ENCODE data around the gene LTF.

The LTF gene

DNA sequence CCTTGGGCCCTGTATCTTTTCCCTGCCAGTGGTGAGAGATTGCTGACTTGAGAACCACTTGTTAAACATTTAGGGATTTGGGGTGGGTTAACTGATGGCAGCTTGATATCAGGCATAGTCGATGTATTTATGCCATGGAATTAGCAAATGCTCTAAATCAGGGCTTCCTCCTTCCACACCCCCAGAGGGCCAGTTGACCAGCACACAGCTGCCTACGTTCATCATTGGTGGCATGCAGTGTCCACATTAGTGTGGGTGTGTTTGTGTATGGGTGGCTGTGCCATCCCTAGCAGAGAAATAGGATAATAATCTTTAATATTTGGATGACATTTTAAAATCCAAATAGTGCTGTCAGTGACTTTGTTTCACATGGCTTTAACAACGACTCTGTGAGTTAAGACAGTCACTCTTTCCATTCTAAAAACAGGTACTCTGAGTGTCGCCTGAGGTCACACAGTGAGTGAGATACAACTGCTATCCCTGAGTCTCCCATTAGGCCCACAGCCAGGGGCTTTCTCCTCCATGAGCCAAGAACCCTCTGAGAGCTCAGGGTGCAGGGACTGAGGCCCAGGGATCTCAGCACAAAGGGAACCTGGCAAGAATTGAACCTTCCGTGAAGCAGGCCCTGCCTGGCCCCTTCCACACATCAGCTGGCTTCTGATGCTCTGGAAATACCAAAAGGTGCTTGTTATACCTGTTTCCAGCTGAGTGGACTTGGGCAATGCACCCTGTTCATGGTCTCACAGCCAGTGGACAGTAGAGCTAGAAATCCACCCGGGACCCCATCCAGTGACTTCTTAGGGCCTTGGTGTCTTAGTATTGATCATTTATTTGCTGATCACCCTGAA lies 4.3 kb upstream of the LTF start:
- DNase-seq: no peak

DNA sequence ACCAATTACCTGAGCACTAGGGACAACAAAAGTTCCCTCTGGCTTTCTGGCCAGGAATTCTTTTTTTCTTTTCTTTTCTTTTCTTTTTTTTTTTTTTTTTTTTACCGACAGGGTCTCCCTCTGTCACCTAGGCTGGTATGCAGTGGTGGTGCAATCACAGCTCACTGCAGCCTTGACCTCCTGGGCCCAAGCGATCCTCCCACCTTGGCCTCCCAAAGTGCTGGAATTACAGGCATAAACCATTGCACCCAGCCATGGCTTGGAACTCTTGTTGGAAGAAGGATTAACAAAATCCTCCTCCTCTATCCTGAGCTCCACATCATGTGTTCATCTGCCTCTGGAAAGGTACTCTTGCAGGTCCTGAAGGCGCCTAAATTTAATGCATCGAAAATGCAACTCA lies 2.9 kb upstream of the LTF start:
- DNase-seq: no peak

DNA sequence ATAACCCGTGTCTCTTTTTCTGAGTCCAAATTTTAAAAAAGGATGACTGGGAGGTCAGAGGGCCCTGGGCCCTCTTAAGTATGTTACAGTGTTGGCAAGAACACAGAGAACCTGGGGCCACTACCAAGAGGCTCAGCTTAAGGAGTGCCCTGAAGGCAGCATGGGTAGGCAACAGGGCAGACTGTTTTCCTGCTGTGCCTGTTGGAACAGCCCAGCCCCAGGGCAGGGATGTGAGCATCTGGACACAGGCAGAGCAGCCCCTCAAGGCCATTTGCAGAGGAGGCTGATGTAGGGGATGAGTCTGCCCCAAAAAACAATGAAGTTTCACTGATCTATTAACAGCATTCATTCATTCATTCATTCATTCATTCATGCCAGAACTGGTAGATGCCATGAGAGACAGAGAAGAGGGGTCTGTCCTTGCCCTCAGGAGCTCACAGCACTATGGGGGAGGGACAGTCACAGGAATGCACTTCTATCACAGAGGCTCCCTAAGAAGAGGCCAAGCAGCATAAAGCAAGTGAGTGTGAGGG lies 2.2 kb upstream of the LTF start:
- no peak for DNase-seq

DNA sequence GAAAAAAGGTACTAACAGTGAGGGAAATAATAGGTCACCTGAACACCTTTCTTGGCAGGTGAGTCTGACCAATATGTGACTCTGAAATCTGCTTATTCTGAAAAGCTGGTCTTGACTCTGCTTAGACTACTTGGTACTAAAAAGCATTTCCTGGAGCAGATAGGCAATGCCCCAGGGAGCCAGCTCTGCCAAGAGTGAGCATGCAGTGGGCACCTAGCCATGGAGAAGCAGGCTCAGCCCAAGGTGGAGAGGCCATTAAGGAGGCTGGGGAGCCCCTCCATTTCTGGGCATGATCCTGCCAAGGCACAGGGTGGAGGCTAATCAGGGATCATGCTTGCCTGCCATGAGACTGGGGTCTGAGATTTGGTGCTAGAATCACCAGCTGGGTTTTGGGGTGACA lies 1.6 kb upstream of the LTF start:
- DNase-seq: no peak

DNA sequence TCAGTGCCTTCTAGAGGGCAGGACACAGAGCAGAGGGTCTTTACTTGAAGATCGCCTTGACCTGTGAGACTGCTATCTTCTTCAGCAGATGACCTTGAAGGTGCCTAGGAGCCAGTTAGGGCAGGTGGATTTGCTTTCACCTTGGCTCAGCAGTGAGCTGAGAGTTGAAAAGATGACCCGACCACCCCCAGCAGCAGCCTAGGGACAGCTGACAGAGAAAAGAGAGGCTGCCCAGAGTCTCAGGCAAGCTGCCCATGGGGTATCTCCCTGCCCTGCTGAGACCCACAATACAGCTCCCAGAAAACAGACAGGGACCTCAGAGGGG lies 453 bp upstream of the LTF start:
- DNase-seq: no peak

DNA sequence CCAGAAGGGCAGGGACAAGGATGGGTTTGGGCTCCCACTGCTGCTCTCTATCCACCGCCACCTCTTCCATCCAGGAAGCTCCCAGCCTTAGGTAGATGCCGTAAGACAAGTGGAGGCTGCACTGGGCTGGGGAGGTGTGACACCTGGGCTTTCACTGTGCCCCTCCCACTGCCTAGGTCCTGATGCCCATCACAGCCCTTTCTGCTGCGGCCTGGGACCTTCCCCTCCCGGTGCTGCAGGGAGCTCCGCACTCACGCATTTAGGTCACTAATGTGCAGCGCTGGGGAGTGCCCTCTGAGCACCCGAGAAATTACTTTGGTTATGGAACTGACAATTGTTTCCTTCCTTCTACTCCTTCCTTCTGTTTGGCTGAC lies 850 bp downstream of the LTF start:
- no peak for DNase-seq

DNA sequence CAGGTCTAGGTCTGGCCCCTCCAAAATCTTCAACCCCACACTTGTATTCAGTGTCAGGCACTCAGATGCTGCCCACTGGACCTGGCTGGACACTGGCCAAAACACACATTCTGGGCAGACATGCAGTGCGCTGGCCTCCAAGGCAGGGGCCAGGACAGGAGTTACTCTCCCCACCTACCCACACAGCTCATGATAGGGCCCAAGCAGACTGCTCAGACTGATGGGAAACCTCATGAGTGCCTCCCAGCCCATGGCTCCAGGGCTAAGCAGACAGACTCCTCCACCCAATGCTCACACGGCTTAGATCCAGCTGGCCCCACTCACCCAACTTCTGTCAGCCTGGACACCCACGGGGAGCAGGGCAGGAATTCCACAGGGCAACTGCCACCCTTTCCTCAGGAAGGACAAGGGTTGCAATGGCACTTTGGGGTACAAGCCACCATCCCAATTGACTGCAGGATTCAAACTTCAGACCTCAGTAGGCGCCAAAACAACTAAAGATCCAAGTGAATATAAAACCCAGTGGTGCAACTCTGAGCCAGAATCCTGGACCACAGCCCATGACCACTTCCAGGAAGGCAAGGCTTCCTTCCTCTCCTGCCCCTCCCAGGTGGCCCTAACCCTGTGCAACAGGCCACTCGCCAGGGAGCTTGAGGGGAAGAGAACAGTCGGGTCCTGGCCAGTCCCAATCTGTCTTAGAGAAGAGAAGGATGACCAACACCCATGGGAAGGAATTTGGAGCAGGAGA lies 1.4 kb downstream of the LTF start:
- DNase-seq: no peak

DNA sequence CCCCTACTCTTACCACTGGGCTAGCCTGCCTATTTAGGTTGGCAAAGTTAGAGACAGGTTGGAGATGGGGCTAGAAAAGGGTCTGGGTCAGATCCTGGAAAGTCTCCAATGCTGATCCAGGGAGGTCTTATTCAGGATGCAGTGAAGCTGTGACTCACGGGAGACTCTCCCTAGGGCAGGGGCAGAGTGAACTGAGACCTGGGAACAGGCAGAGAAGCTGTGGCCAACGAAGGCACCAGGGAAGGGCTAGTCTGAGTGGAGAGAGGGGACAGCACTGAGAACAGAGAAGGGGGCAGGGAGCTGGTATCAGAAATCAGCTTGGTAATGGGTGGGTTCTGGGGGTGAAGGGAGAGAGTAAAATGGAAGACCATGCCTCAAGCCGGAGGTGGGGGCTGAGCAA lies 2.2 kb downstream of the LTF start:
- no peak for DNase-seq

DNA sequence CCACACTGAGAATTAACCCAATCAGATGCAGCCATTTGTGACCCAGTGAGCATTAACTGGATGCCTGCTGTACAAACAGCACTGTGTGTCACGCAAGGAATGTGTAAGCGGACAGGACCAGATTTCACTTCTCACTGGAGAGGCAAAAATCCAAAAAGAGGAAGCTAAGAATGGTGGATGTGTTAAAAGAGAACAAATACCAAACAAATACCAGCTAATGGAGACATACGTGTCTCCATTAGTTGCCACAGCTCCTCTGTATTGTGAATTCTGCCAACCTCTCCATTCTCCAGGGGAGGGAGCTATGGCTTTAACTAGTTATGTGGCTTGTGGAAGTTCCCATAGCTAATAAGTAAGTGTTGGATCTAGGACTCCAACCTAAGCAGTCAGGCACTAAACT lies 2.6 kb downstream of the LTF start:
- no peak for DNase-seq

- no peak for DNase-seq
Observed at GRCh38 chr3:46460051-46460450, 4.7 kb downstream of the LTF start.

- DNase-seq: no peak
Observed at GRCh38 chr3:46456118-46456517, 8.6 kb downstream of the LTF start.

DNA sequence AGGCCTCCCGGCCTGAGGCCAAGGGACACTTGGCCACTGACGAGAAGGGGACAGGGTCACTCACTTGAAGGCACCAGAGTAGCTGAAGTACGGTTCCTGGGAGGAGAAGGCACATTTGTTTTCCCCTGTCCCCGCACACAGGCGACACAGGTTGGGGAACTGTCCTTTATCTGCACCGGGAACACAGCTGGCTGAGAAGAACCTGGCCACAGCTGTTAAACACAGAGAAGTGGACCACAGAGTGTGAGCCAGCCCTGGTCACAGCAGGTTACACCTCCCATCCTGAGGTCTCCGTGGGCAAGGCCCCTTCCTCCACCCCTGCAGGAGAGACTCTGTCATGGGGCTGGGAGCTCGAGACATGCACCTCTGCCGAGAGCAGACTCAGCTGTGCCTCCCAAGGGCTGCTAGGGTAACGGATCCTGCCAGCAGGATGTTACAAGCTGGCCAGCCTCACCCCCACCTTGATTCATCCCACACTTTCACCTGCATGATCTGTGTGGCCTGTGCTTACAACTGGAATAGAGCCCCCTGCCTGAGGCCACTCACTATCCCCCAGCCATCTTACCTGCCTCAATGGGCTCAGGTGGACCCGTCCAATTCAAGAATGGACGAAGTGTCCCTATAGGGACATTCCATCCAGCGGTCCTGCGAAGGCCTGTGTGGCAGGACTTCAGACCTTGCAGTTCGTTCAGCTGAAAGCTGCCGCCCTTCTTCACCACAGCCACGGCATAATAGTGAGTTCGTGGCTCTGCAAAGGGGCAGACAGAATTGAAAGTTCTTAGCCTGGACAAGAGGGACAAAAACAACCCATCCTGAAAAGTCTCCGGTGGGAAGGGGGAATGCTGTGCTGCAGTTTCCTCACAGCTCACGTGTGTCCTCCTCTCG lies 9.2 kb downstream of the LTF start:
- no peak for DNase-seq

DNA sequence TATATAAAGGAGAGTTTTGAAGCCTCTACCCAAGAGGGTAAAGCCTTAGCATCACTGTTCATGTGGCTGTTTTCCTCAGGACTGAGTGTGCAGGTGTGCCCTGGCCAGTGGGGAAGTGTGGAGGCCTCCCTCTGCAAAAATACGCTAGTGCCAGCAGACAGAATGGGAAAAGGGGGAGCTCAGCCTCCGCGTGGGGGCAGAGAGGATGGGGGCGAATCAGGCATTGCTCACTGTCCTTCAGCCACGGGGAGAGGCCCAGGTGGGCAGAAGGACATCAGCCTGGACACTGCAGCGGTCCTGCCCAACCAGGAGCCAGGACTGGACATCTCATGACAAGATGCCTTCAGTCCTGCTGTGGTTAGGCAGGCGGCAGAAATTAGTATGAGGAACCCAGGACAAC lies 10.1 kb downstream of the LTF start:
- no peak for DNase-seq

DNA sequence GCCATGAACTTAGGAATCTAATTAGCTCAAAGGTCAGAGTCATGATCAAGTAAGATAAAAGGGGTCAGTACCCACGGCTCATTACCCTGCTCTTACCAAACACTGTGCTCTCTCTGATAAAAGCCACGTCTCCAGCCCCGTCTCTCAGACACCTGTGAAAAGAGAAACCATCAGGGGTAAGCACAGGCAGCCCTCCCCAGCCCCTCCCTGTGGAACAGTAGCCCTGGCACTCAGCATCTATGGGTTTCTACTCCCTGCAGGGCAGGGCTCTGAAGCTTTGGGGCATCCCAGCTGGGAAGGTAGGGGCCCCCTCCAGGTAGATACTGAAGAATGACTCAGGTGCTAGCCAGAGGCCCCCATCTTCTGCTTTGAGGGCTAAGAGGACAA lies 10.5 kb downstream of the LTF start:
- no peak for DNase-seq

GRCh38 chr3:46453526-46454208 lies 11.0 kb downstream of the LTF start:
- no peak for DNase-seq

GRCh38 chr3:46449755-46450552 lies 14.8 kb downstream of the LTF start:
- no peak for DNase-seq

DNA sequence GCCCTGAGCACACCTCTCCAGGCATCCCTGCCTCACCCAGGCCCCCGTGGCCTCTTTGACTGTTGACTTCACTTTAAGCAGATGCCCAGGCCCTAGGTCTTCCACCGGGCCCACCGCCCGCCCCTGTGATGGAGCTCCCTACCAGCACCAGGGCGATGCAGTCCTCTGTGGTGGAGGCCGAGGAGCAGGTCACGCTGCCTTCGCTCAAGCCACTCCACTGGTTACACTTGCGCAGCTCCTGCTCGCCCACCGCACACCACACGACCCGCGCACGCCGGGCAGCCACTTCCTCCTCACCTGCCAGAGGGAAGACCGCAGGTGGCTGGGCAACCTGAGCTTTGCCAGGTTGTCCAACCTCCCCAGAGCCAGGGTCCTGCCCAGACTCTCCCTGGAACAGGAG lies 16.0 kb downstream of the LTF start:
- no peak for DNase-seq

- DNase-seq: no peak
Observed at GRCh38 chr3:46447228-46447985, 17.3 kb downstream of the LTF start.

DNA sequence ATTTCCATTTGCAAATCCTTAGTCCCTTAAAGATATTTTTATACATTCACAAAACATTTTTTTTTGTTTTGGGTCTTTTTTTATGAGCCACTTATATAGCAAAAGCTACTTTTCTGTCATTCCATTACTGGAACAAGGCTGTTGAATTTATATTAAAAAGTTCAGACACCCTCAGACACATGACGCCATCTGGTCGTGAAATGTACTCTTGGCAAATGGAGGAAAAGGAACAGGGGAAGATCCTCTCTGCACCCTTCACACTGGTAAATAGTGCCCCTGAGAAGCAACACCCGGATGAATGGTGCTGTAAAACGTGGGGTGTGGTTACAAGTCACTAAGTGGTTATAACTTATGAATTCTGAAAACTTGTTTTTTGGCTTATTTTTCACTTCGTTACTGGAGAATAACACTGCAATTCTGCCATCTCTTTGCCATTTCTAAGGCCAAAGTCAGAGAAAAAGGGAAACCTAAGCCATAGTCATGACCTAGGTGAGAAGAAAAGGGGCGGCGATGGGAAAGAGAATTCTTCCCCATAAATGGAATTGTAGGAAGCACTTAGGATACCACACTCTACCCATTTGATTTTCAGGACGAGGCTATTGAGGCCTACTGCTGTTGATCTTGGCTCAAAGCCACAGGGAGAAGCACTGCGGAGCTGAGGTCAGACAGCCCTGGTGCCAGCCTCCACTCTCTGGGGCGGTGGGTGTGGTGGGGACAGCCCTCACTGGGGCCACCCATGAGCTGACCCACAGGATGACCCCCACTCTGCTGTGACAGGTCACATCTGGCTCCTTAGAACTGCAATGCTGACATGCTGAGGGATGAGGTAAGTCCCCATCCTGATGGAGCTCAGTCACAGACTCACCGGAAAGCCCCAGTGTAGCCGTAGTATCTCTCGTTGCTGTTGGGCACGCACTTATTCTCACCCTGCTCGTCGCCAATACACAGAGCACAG lies 21.9 kb downstream of the LTF start:
- no peak for DNase-seq
